HCT116 (cell line): ENCODE measurements around the gene MAP4K4. TPM values are rescaled to one million over a fixed set of nuclear protein-coding genes. Genes with fewer than 3 reads are reported as not detected.

Experiments
- ATAC-seq: fragments of 200-7000 bp; cut with Tn5 transposase; 2 replicates; pipeline ENCODE4 v1.9.1; 2020; ENCODE audit warnings: mild to moderate bottlenecking, moderate library complexity
- BruUV-seq: library from RNA; stranded (reverse); fragments of 400-500 nt; replicated peaks from 2 replicates; lab custom pipeline; 2021; lab: Mats Ljungman, UMichigan
- CTCF ChIA-PET: fragments of 300-600 bp; sonication (Branson Sonifier 250); formaldehyde crosslinking; loops from one replicate; lab custom pipeline; 2021; ENCODE audit warnings: antibody characterized with exemption; lab: Charles Lee
- POLR2A ChIA-PET: fragments of 300-600, 350-600 bp; sonication (Branson Sonifier 250); formaldehyde crosslinking; loops from one replicate; lab custom pipeline; 2021; ENCODE audit warnings: antibody characterized with exemption; lab: Charles Lee
- RAD21 ChIA-PET, 2 experiments: fragments of 300-600 bp; sonication (Branson Sonifier 250); formaldehyde crosslinking; loops; one replicate each; lab custom pipeline; 2023; ENCODE audit warnings: low total read pairs in 2 of 2; ENCODE audit not compliant: uncharacterized antibody in 2 of 2, unreplicated experiment in 2 of 2, low non-redundant PET in 1 of 2; lab: Charles Lee
- DNase-seq: peaks from one replicate; pipeline ENCODE4 v3.0.0-alpha.2; 2010; ENCODE audit warnings: low read depth, low spot score
- H2AFZ ChIP-seq: fragments of 200-600 bp; shearing (Covaris generic), sonication (generic); 2 replicates; pipeline ENCODE4 v1.6.1; 2017; ENCODE audit warnings: low read depth, mixed run types, mixed read lengths, antibody characterized with exemption, low read length; ENCODE audit not compliant: poor library complexity, severe bottlenecking
- H3K27ac ChIP-seq: 2 replicates; pipeline ENCODE4 v1.5.1; 2012; ENCODE audit warnings: low read depth, low read length
- H3K27me3 ChIP-seq: fragments of 200-600 bp; sonication (generic); 2 replicates; pipeline ENCODE4 v1.6.1; 2016; ENCODE audit warnings: mixed run types, low read length, mixed read lengths; ENCODE audit not compliant: insufficient read depth
- H3K36me3 ChIP-seq, 2 experiments: fragments of 200-500 bp in 1 of 2; fragments of 200-600 bp in 1 of 2; sonication (Bioruptor generic) in 1 of 2; sonication (generic) in 1 of 2; 2 replicates each; pipeline versions ENCODE4 v1.5.1 to v1.6.1; 2014 to 2016; ENCODE audit warnings: low read length in 2 of 2, inconsistent platforms in 1 of 2, mixed read lengths in 1 of 2, mixed run types in 1 of 2; ENCODE audit not compliant: insufficient read depth in 2 of 2, control insufficient read depth in 1 of 2
- H3K4me1 ChIP-seq, 2 experiments: fragments of 200-600 bp in 1 of 2; sonication (generic) in 1 of 2; 2 replicates each; pipeline versions ENCODE4 v1.5.1 to v1.6.1; 2012 to 2017; ENCODE audit warnings: low read length in 2 of 2, inconsistent platforms in 1 of 2, mild to moderate bottlenecking in 1 of 2, mixed read lengths in 1 of 2, mixed run types in 1 of 2, moderate library complexity in 1 of 2; ENCODE audit not compliant: insufficient read depth in 2 of 2, control insufficient read depth in 1 of 2
- H3K4me2 ChIP-seq: fragments of 200-600 bp; sonication (generic); 2 replicates; pipeline ENCODE4 v1.6.1; 2017; ENCODE audit warnings: mixed run types, low read length, mixed read lengths
- H3K4me3 ChIP-seq, 2 experiments: fragments of 200-600 bp in 1 of 2; sonication (generic) in 1 of 2; replicated peaks in 1 of 2; 2 replicates each; pipeline ENCODE4 v1.5.1; 2011 to 2016; ENCODE audit warnings: low read length in 2 of 2, control low read depth in 1 of 2, low read depth in 1 of 2, mild to moderate bottlenecking in 1 of 2, mixed read lengths in 1 of 2, mixed run types in 1 of 2
- H3K79me2 ChIP-seq: fragments of 200-600 bp; sonication (generic); 2 replicates; pipeline ENCODE4 v1.6.1; 2017; ENCODE audit warnings: mild to moderate bottlenecking, mixed run types, low read length, moderate library complexity, mixed read lengths; ENCODE audit not compliant: insufficient read depth
- H3K9ac ChIP-seq: fragments of 200-600 bp; sonication (generic); 2 replicates; pipeline ENCODE4 v1.6.1; 2016; ENCODE audit warnings: low read length, mixed read lengths
- H3K9me2 ChIP-seq: fragments of 200-600 bp; sonication (generic), shearing (Covaris generic); 2 replicates; pipeline ENCODE4 v1.6.1; 2017; ENCODE audit warnings: mixed run types, mild to moderate bottlenecking, moderate library complexity; ENCODE audit not compliant: insufficient read depth
- H3K9me3 ChIP-seq, 2 experiments: fragments of 200-500 bp in 1 of 2; fragments of 200-600 bp in 1 of 2; sonication (Bioruptor generic) in 1 of 2; sonication (generic) in 1 of 2; 2 replicates each; pipeline ENCODE4 v1.6.1; 2014 to 2017; ENCODE audit warnings: low read length in 2 of 2, mixed read lengths in 2 of 2, inconsistent platforms in 1 of 2, low read depth in 1 of 2, mild to moderate bottlenecking in 1 of 2, mixed run types in 1 of 2, moderate library complexity in 1 of 2; ENCODE audit not compliant: control insufficient read depth in 1 of 2, insufficient read depth in 1 of 2
- H4K20me1 ChIP-seq: fragments of 200-600 bp; sonication (generic), shearing (Covaris generic); 2 replicates; pipeline ENCODE4 v1.6.1; 2017; ENCODE audit warnings: mixed run types, mild to moderate bottlenecking, moderate library complexity; ENCODE audit not compliant: insufficient read depth
- CBX3 ChIP-seq: IDR thresholded peaks from 2 replicates; pipeline ENCODE4 v1.6.1; 2012; ENCODE audit warnings: low read depth
- CEBPB ChIP-seq: IDR thresholded peaks from 2 replicates; pipeline ENCODE4 v1.6.1; 2012; ENCODE audit warnings: low read depth
- EGR1 ChIP-seq: IDR thresholded peaks from 2 replicates; pipeline ENCODE4 v1.6.1; 2012; ENCODE audit warnings: low read depth
- EZH2phosphoT487 ChIP-seq: fragments of 200-600 bp; IDR thresholded peaks from 2 replicates; pipeline ENCODE4 v1.6.1; 2018; ENCODE audit warnings: antibody characterized with exemption, borderline replicate concordance
- FOSL1 ChIP-seq: IDR thresholded peaks from 2 replicates; pipeline ENCODE4 v1.6.1; 2012; ENCODE audit warnings: low read depth
- JUND ChIP-seq: IDR thresholded peaks from 2 replicates; pipeline ENCODE4 v1.6.1; 2012
- POLR2A ChIP-seq: IDR thresholded peaks from 2 replicates; pipeline ENCODE4 v1.7.0; 2011; ENCODE audit warnings: borderline replicate concordance; ENCODE audit not compliant: insufficient read depth, insufficient read length; ENCODE audit errors: extremely low read depth
- POLR2AphosphoS5 ChIP-seq: IDR thresholded peaks from 2 replicates; pipeline ENCODE4 v1.6.1; 2011; ENCODE audit warnings: mild to moderate bottlenecking, low read depth, low read length, moderate library complexity
- SIN3A ChIP-seq: IDR thresholded peaks from 2 replicates; pipeline ENCODE4 v1.6.1; 2012; ENCODE audit warnings: low read depth
- SP1 ChIP-seq: IDR thresholded peaks from 2 replicates; pipeline ENCODE4 v1.6.1; 2012; ENCODE audit warnings: low read depth
- SRF ChIP-seq: IDR thresholded peaks from 2 replicates; pipeline ENCODE4 v1.6.1; 2012; ENCODE audit warnings: low read depth
- TCF7L2 ChIP-seq: IDR thresholded peaks from 2 replicates; pipeline ENCODE4 v1.7.0; 2011; ENCODE audit warnings: borderline replicate concordance, inconsistent platforms; ENCODE audit not compliant: insufficient read depth, insufficient read length; ENCODE audit errors: extremely low read depth
- YY1 ChIP-seq: IDR thresholded peaks from 2 replicates; pipeline ENCODE4 v1.6.1; 2011; ENCODE audit warnings: low read length, low read depth, moderate library complexity, mild to moderate bottlenecking; ENCODE audit not compliant: insufficient replicate concordance; ENCODE audit errors: extremely low read depth
- ZFX ChIP-seq: fragments of 450-650 bp; IDR thresholded peaks from 2 replicates; pipeline ENCODE4 v1.6.1; 2017
- ZNF274 ChIP-seq: fragments of 200-500 bp; sonication (Bioruptor generic); IDR thresholded peaks from 2 replicates; pipeline ENCODE4 v1.6.1; 2014; ENCODE audit warnings: mild to moderate bottlenecking, low read depth, low read length, inconsistent platforms
- intact Hi-C: fragments of 100-400 bp; cut with micrococcal nuclease; formaldehyde crosslinking; loops from 2 replicates; pipeline ENCODE4 v1.10.0; 2022
- total RNA-seq: library from RNA; stranded (reverse); gene quantifications from one replicate; pipeline ENCODE4 v1.2.1, GENCODE V29; 2021; ENCODE audit not compliant: unreplicated experiment
- TF ChIP-seq, protein P1 (sequence below), 3 experiments: fragments of 200-600 bp in 1 of 3; sonication (generic) in 1 of 3; IDR thresholded peaks in 2 of 3; conservative IDR thresholded peaks in 1 of 3; 2 replicates each; pipeline ENCODE4 v1.5.1; 2012 to 2017; ENCODE audit warnings: low read depth in 2 of 3, low read length in 2 of 3, antibody characterized with exemption in 1 of 3, borderline replicate concordance in 1 of 3, control low read depth in 1 of 3, mild to moderate bottlenecking in 1 of 3, mixed read lengths in 1 of 3, mixed run types in 1 of 3, moderate library complexity in 1 of 3; ENCODE audit not compliant: insufficient read depth in 1 of 3
- TF ChIP-seq, protein P2 (sequence below): IDR thresholded peaks from 2 replicates; pipeline ENCODE4 v1.6.1; 2012

MAP4K4 gene
- total RNA-seq, 1 experiment from 2014 or later = 62.3 TPM

DNA sequence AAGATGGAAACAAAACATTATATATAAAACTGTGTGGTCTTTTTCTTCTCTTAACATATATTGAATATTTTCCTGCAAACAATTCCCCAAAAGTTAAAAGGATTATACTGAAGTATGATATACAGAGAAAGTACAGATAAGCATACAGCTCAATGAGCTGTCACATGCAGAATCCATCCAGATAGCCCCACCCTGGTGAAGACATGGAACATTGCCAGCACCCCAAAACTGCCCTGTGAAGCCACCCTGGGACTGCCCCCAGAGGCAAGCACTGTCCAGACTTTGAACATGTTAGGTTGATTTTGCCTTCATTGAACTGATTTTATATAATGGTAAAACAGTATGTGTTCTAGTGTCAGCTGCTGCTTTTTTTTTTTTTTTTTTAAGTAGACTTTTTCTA lies 182.0 kb downstream of the MAP4K4 start:
- TF ChIP-seq POLR2A (no peak), SIN3A (no peak), CBX3 (no peak), TCF7L2 (no peak), ZFX (no peak)
- TF ChIP-seq, protein P1, sequence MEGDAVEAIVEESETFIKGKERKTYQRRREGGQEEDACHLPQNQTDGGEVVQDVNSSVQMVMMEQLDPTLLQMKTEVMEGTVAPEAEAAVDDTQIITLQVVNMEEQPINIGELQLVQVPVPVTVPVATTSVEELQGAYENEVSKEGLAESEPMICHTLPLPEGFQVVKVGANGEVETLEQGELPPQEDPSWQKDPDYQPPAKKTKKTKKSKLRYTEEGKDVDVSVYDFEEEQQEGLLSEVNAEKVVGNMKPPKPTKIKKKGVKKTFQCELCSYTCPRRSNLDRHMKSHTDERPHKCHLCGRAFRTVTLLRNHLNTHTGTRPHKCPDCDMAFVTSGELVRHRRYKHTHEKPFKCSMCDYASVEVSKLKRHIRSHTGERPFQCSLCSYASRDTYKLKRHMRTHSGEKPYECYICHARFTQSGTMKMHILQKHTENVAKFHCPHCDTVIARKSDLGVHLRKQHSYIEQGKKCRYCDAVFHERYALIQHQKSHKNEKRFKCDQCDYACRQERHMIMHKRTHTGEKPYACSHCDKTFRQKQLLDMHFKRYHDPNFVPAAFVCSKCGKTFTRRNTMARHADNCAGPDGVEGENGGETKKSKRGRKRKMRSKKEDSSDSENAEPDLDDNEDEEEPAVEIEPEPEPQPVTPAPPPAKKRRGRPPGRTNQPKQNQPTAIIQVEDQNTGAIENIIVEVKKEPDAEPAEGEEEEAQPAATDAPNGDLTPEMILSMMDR (IDR thresholded peaks at IDR 0.05 in 2 of 3, conservative IDR thresholded peaks at IDR 0.05 in 1 of 3; ENCODE audit: borderline replicate concordance in 1 of 3, insufficient read depth in 1 of 3, low read depth in 2 of 3, low read length in 2 of 3) = no peak
- TF ChIP-seq, all 23 proteins: peak for 0
- H3K27ac ChIP-seq = no peak overlapping the region
- H3K4me3 ChIP-seq = no peak overlapping the region
- no peak overlapping the region for H3K9ac ChIP-seq
- no peak overlapping the region for H2AFZ ChIP-seq
- no peaks in the 10 kb centered on the region for H3K9me3 ChIP-seq
- H3K9me2 ChIP-seq = no peaks in the 10 kb centered on the region
- no peaks in the 10 kb centered on the region for H4K20me1 ChIP-seq
- RAD21 ChIA-PET = no interaction called here
- H3K36me3 ChIP-seq = peaks cover 13 to 26% of the 10 kb centered on the region in 2 experiments; a peak in 3 of 4 replicates
- H3K79me2 ChIP-seq = no peaks in the 10 kb centered on the region
- POLR2A ChIA-PET = no interaction called here
- BruUV-seq = no TSS peak
- ATAC-seq (no peak), DNase-seq (no peak)
- CTCF ChIA-PET = no interaction called here
- H3K4me1 ChIP-seq = no peaks in the 10 kb centered on the region
- no peaks in the 10 kb centered on the region for H3K27me3 ChIP-seq
- no peak overlapping the region for H3K4me2 ChIP-seq
- intact Hi-C loops = no loop called here

DNA sequence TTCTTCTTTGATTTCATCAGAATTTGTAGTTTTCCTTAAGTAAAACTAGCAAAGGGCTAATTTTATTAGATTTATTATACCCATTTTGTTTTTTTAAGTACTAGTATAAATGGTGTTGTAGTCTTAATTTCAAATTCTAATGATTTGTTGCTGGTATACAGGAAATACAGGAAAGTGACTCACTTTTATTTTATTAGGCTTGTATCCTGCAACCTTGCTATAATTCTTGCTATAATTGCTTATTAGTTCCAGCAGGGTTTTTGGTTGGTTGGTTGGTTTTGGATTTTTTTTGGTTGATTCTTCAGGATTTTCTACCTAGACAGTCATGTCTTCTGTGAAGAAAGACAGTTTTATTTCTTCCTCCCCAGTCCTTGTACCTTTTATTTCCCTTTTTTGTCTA lies 183.6 kb downstream of the MAP4K4 start:
- Histone ChIP-seq H2AFZ (no peak overlapping the region), H3K27me3 (no peaks in the 10 kb centered on the region), H3K79me2 (no peaks in the 10 kb centered on the region), H3K4me2 (no peak overlapping the region), H4K20me1 (no peaks in the 10 kb centered on the region), H3K36me3 (peaks cover 13 to 16% of the 10 kb centered on the region in 2 experiments; a peak in 3 of 4 replicates), H3K9me2 (no peaks in the 10 kb centered on the region), H3K9me3 (no peaks in the 10 kb centered on the region), H3K9ac (no peak overlapping the region), H3K4me3 (no peak overlapping the region), H3K27ac (no peak overlapping the region), H3K4me1 (no peaks in the 10 kb centered on the region)
- no peak for ATAC-seq
- no TSS peak for BruUV-seq
- ChIA-PET RAD21 (no interaction called here), POLR2A (no interaction called here), CTCF (no interaction called here)
- DNase-seq = no peak
- intact Hi-C loops = loop anchor here (5.0 to 10.0 kb wide), 3 partner anchors 284 to 566 kb away; no protein-coding TSS in a partner anchor
- TF ChIP-seq CBX3 (no peak), FOSL1 (no peak), EZH2phosphoT487 (no peak), CEBPB (no peak), YY1 (no peak), ZFX (no peak), SRF (no peak), JUND (no peak), EGR1 (no peak), POLR2A (no peak), ZNF274 (no peak), SP1 (no peak), POLR2AphosphoS5 (no peak)
- TF ChIP-seq, protein P1 (IDR thresholded peaks at IDR 0.05 in 2 of 3, conservative IDR thresholded peaks at IDR 0.05 in 1 of 3; ENCODE audit: borderline replicate concordance in 1 of 3, insufficient read depth in 1 of 3, low read depth in 2 of 3, low read length in 2 of 3) = no peak
- TF ChIP-seq, protein P2, sequence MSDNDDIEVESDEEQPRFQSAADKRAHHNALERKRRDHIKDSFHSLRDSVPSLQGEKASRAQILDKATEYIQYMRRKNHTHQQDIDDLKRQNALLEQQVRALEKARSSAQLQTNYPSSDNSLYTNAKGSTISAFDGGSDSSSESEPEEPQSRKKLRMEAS = no peak
